Parathyroid adenoma (tissue), 2 donors: Measurements from ENCODE around the gene SCNN1G.
"Not testable (repeated sequence)": the region's sequence is repeated elsewhere in the genome, so short reads cannot be mapped to it uniquely, and the experiment has no call there.

Experiments
- H2AFZ ChIP-seq: fragments of 300-600 bp; sonication (generic); one replicate; pipeline ENCODE4 v1.7.0; 2017; ENCODE audit warnings: antibody characterized with exemption, mild to moderate bottlenecking
- H3K27ac ChIP-seq: fragments of 300-600 bp; sonication (generic); one replicate; pipeline ENCODE4 v1.7.0; 2017
- H3K27me3 ChIP-seq: fragments of 300-600 bp; sonication (generic); one replicate; pipeline ENCODE4 v1.7.0; 2017; ENCODE audit warnings: low read length; ENCODE audit not compliant: control insufficient read depth, insufficient read depth
- H3K36me3 ChIP-seq: fragments of 300-600 bp; sonication (generic); one replicate; pipeline ENCODE4 v1.7.0; 2017; ENCODE audit warnings: low read length; ENCODE audit not compliant: control insufficient read depth, insufficient read depth
- H3K4me1 ChIP-seq: fragments of 300-600 bp; sonication (generic); one replicate; pipeline ENCODE4 v1.7.0; 2017; ENCODE audit warnings: control low read depth
- H3K4me2 ChIP-seq: fragments of 300-600 bp; sonication (generic); one replicate; pipeline ENCODE4 v1.7.0; 2017; ENCODE audit warnings: low read length
- H3K4me3 ChIP-seq: fragments of 300-600 bp; sonication (generic); one replicate; pipeline ENCODE4 v1.7.0; 2017; ENCODE audit warnings: low read depth, low read length
- H3K79me2 ChIP-seq: fragments of 300-600 bp; sonication (generic); one replicate; pipeline ENCODE4 v1.7.0; 2017; ENCODE audit warnings: control low read depth
- H3K9ac ChIP-seq: fragments of 300-600 bp; sonication (generic); one replicate; pipeline ENCODE4 v1.7.0; 2017; ENCODE audit warnings: mild to moderate bottlenecking
- H3K9me3 ChIP-seq: fragments of 300-600 bp; sonication (generic); one replicate; pipeline ENCODE4 v1.7.0; 2017; ENCODE audit warnings: low read length; ENCODE audit not compliant: control insufficient read depth
- CTCF ChIP-seq: fragments of 300-600 bp; sonication (generic); IDR thresholded peaks from one replicate; pipeline ENCODE4 v1.7.0; 2017; ENCODE audit warnings: antibody characterized with exemption, mild to moderate bottlenecking
- donor health status: primary hyperparathyroidism.

SCNN1G gene

GRCh38 chr16:23143391-23143790 is 39.2 kb upstream of the SCNN1G start:
- Histone ChIP-seq H2AFZ (no peak overlapping the region), H3K79me2 (peaks cover 30% of the 10 kb centered on the region), H3K9me3 (no peaks in the 10 kb centered on the region), H3K27me3 (no peaks in the 10 kb centered on the region), H3K27ac (no peak overlapping the region), H3K4me3 (no peak overlapping the region), H3K36me3 (no peaks in the 10 kb centered on the region), H3K4me2 (no peak overlapping the region), H3K4me1 (peaks cover 11% of the 10 kb centered on the region), H3K9ac (no peak overlapping the region)
- TF ChIP-seq CTCF, result no peak

DNA sequence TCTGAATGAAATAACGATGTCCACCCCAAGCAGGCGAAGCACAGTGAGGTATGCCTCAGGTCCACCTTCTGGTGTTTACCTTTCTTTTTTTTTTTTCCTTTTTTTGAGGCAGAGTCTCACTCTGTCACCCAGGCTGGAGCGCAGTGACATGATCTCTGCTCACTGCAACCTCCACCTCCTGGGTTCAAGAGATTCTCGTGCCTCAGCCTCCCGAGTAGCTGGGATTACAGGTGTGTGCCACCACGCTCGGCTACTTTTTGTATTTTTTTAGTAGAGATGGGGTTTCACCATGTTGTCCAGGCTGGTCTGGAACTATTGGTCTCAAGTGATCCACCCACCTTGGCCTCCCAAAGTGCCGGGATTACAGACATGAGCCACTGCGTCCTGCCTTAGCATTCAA is 38.2 kb upstream of the SCNN1G start:
- not testable (repeated sequence) for H3K4me2 ChIP-seq, H3K9me3 ChIP-seq, H3K36me3 ChIP-seq, H3K4me3 ChIP-seq, H3K9ac ChIP-seq, H3K27me3 ChIP-seq, H2AFZ ChIP-seq, H3K27ac ChIP-seq
- Histone ChIP-seq H3K79me2 (peaks cover 31% of the 10 kb centered on the region), H3K4me1 (peaks cover 11% of the 10 kb centered on the region)

DNA sequence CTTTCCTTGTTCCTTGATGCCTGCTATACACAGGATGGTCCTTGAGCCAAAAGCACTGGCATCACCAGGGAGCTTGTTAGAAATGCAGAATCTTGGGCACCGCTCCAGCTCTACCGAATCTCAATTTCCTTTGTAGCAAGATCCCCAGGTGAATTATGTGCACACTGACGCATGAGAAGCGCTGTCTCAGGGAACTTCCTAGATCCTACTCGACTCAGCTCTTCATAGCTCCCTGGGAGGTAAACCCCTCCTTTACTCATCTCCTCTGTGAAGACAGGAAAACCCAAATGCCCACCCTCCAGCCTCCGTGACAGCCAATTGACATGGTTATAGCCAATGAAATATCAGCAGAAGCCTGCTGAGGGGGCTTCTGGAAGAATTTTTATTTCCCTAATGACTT is 37.4 kb upstream of the SCNN1G start:
- Histone ChIP-seq H3K4me3 (no peak overlapping the region), H3K79me2 (peaks cover 31% of the 10 kb centered on the region), H3K4me2 (no peak overlapping the region), H2AFZ (no peak overlapping the region), H3K27me3 (no peaks in the 10 kb centered on the region), H3K36me3 (no peaks in the 10 kb centered on the region), H3K4me1 (peaks cover 11% of the 10 kb centered on the region), H3K9me3 (no peaks in the 10 kb centered on the region), H3K9ac (no peak overlapping the region), H3K27ac (no peak overlapping the region)
- no peak for TF ChIP-seq CTCF

- Histone ChIP-seq H3K9me3 (no peaks in the 10 kb centered on the region), H3K79me2 (peaks cover 31% of the 10 kb centered on the region), H2AFZ (no peak overlapping the region), H3K4me3 (no peak overlapping the region), H3K27ac (no peak overlapping the region), H3K4me1 (peaks cover 11% of the 10 kb centered on the region), H3K27me3 (no peaks in the 10 kb centered on the region), H3K36me3 (no peaks in the 10 kb centered on the region), H3K4me2 (no peak overlapping the region), H3K9ac (no peak overlapping the region)
- TF ChIP-seq CTCF, result no peak
These were observed 36.9 kb upstream of the SCNN1G start for GRCh38 chr16:23145608-23146007.

DNA sequence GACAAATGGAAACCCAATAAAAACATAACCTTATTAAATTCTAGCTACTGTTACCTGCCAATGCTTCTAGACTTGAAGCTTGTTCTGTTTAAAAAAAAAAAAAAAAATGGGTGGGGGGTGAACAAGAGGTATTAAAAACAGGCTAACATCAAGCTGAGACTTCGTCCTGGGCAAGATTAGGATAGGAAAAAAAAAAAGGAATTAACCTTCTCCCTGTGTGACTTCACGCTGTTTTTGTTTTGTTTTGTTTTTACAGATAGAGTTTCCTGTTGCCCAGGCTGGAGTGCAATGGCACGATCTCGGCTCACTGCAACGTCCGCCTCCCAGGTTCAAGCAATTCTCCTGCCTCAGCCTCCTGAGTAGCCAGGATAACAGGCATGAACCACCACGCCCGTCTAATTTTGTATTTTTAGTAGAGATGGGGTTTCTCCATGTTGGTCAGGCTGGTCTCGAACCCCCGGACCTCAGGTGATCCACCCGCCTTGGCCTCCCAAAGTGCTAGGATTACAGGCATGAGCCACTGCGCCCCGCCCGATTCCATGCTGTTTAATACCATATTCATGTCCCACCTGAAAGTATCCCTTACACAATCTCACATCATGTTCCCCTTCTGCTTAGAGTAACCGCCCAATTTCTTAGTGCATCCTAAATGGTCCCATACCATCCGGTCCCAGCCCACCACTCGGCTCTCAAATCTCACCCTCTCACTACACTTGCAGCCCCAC is 35.5 kb upstream of the SCNN1G start:
- no peaks in the 10 kb centered on the region for H3K9me3 ChIP-seq
- no peak overlapping the region for H3K27ac ChIP-seq
- no peaks in the 10 kb centered on the region for H3K36me3 ChIP-seq
- no peak for TF ChIP-seq CTCF
- H2AFZ ChIP-seq, result no peak overlapping the region
- no peaks in the 10 kb centered on the region for H3K27me3 ChIP-seq
- peaks cover 10% of the 10 kb centered on the region for H3K4me1 ChIP-seq
- H3K4me3 ChIP-seq, result no peak overlapping the region
- H3K79me2 ChIP-seq, result peaks cover 22% of the 10 kb centered on the region
- H3K9ac ChIP-seq, result no peak overlapping the region
- H3K4me2 ChIP-seq, result peak overlapping the region; percentile 10
